Ammon's horn (tissue), 1 donor: Measurements from ENCODE around the gene TMEM176B.
A peak's percentile ranks its signal among the peaks of the same experiment; 100 is the strongest.

Experiments
- DNase-seq: peaks from one replicate; pipeline ENCODE4 v3.0.0-alpha.2; 2016; ENCODE audit warnings: low spot score

The TMEM176B gene

DNA sequence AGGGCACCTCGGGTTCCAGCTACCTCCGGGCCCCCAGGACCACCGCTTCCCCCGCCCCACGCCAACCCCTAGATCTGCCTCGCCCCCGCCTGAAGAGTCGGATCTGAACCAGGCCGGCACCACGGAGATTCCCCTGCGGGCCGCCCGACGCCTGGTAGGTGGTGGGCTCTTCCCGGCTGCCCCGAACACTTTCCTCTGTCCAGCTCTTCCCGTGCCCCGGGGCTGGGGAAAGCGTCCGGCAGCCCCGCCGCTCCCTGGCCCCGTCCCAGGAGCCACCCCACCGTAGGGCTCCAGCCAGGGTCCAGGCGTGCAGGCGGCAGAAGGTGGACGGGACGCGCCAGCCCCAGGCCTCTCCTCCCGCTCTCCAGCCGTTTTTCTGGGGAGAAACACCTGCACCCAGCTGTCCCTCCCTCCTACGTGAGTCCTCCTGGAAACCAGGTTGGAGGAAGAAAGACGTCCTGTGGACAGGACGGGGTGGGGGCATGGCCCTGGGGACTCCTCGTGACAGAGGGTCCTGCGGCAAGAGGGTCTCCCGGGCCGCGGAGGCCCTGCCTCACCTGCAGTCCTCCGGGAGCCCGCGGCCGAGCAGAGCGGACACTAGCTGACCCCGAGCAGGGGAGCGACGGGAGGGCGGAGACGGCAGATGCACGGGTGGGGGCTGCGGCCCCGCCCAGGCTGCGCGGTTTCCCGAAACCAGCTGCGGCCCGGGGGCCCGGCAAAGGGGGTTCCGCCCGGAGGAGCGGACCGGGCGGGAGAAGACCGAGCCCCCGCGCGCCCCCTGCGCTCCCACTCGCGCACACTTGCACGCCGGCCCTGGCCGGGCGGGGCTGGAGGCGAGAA lies at the start of gene TMEM176B:
TMEM176B (minus strand) TSS at position 624 of the 840 bp plus-strand sequence. CDS start 3,795 bp downstream, outside the sequence.
- DNase-seq, result no peak

DNA sequence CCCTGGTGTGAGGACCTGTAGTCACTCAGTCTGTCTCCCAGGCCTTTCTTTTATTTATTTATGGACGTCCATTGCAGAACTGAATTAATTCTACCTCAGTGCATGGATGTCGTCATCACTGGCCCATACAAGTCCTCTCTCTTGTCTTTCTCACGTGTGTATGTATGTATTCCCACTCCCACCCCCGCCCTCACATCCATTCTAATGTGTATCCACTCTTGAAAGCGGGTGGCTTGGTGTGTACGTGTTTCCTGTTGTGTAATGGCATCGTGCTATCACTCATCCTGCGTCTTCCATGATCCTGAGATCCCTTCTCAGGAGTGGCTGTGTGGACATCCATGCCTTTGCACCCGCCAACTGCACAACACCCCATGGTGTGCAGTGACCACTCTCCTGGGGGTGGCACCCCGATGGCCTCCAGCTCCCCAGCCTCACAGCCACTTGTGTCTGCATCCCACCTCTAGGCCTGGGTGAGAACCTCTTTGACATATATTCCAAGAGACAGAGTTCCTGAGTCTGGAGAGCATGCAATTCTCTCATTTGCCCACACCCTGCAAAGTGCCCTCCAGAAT lies 49.1 kb upstream of the TMEM176B start:
- DNase-seq, result no peak

GRCh38 chr7:150848561-150849115 lies 48.5 kb upstream of the TMEM176B start:
- DNase-seq, result no peak

- DNase-seq, result no peak
These were observed 47.9 kb upstream of the TMEM176B start for GRCh38 chr7:150848111-150848510.

GRCh38 chr7:150847536-150847935 lies 47.4 kb upstream of the TMEM176B start:
- no peak for DNase-seq

- no peak for DNase-seq
These were observed 46.3 kb upstream of the TMEM176B start for GRCh38 chr7:150846291-150847115.

- peak; percentile 56 for DNase-seq
These were observed 45.3 kb upstream of the TMEM176B start for GRCh38 chr7:150845421-150845861.

- no peak for DNase-seq
These were observed 42.6 kb upstream of the TMEM176B start for GRCh38 chr7:150842716-150843115.

DNA sequence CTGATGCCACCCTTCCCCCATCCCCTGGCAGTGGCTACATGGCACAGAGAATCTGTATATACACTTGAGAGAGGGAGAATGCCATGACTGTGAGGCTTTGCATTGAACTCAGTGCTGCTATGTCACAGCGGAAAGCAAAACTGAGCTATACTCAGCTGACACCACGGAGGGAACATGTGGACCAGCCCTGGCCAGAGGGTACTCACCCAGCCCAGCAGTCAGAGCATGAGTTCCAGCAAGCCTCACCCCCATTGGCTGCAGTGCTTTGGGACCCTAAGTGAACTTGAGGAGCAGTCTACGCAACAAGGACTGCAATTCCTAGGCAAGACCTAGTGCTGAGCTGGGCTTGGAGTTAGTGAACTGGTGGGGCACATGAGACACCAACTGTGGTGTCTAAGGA lies 41.9 kb upstream of the TMEM176B start:
- no peak for DNase-seq

- no peak for DNase-seq
These were observed 38.9 kb upstream of the TMEM176B start for GRCh38 chr7:150838965-150839650.

GRCh38 chr7:150835702-150836280 lies 35.6 kb upstream of the TMEM176B start:
- no peak for DNase-seq

DNA sequence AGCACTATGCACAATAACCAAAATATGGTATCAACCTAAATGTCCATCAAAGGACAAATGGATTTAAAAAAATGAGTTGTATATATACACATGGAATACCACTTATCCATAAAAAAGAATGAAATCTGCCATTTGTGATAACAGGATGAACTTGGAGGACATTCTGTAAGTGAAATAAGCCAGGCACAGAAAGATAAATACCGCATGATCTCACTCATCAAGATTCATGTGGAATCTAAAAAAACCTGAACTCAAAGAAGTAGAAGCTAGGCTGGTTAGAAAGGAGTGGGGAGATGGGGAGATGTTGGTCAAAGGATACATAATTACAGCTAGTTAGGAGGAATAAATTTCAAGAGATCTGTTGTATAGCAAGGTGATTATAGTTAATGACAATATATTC lies 34.9 kb upstream of the TMEM176B start:
- no peak for DNase-seq

DNA sequence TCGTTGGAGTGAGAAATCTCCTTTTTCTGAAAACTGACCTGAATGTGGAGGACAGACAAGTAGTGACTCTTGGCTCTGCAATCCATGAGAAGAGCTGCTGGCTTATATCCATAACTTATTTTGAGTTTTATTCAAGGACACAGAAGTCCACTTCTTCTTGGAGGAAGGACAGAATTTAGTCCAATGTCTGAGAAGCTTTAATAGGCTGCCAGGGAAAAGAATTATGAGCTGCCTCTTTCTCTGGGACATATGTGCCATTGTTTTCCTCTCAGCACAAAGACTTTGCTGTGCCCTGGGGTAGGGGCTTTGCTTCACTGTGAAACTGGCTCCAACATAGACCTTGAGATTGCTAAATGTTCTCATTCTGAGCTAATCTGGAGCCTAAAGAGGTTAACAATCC lies 31.7 kb upstream of the TMEM176B start:
- DNase-seq, result peak; percentile 9

- DNase-seq, result no peak
These were observed 30.8 kb upstream of the TMEM176B start for GRCh38 chr7:150830937-150831336.

- DNase-seq, result no peak
These were observed 29.3 kb upstream of the TMEM176B start for GRCh38 chr7:150829426-150829825.

GRCh38 chr7:150828384-150828783 lies 28.2 kb upstream of the TMEM176B start:
- DNase-seq, result no peak

DNA sequence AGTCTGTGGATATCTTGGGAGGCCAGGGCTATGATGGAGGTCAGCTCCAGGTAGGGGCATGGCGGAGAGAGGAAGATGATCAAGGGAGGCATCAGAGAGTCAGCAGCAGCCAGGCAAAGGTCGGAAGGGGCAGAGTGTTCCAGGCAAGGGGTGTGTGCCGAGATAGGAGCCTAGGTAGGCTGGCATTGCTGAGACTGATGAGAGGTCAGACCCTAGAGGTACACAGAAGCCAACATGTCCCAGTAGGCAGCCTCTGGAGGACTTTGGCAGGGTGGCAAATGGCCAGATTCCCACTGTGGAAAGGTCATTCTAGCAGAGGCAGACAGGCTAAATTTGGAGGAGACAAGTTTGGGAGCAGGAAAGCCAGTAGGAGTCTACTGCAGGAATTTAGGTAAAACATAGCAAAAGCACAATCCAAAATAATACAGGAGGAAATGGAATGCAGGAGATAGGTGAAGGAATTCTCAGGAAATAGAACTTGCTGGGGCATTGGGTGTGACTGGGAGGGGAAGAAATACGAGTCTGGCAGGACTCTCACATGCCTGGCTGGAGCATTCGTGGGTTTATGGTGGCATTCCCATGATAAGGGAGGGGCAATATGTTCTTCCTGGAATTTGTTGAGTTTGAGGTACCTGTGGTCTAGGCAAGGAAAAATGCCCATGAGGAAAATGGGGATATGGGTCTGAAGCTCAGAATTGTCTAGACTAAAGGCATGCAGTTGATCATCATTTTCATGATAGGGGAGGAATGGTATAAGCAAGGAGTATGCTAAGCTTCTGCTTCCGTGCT lies 26.1 kb upstream of the TMEM176B start:
- no peak for DNase-seq

- no peak for DNase-seq
These were observed 24.4 kb upstream of the TMEM176B start for GRCh38 chr7:150824379-150825177.

- no peak for DNase-seq
These were observed 23.4 kb upstream of the TMEM176B start for GRCh38 chr7:150823484-150824126.
